HepG2 (cell line): Measurements from ENCODE around the gene KANSL1L. TPM values are rescaled to one million over a fixed set of nuclear protein-coding genes. Genes with fewer than 3 reads are reported as not detected.

Experiments
- ATAC-seq: fragments of 200-7000 bp; cut with Tn5 transposase; 3 replicates; pipeline ENCODE4 v1.9.1; 2020; ENCODE audit warnings: mild to moderate bottlenecking, moderate library complexity
- BruUV-seq: library from RNA; stranded (reverse); fragments of 400-500 nt; replicated peaks from 2 replicates; lab custom pipeline; 2021; lab: Mats Ljungman, UMichigan
- CTCF ChIA-PET: fragments of 300-600 bp; formaldehyde crosslinking; extraction: SDS; loops from one replicate; lab custom pipeline; 2021; ENCODE audit warnings: low total read pairs, inconsistent platforms, low intra/inter-chr PET ratio; lab: Yijun Ruan, JAX
- POLR2A ChIA-PET: fragments of 350-600 bp; sonication (Branson Sonifier 250); formaldehyde crosslinking; loops from one replicate; lab custom pipeline; 2020; ENCODE audit warnings: antibody characterized with exemption, inconsistent platforms; lab: Yijun Ruan, JAX
- DNase-seq: peaks from one replicate; pipeline ENCODE4 v3.0.0-alpha.2; 2015; ENCODE audit warnings: low spot score
- FAIRE-seq: peaks from 3 replicates; lab custom pipeline; 2011; peaks lifted over from hg19 to GRCh38; lab: Jason Lieb, UNC
- H2AFZ ChIP-seq: one replicate; pipeline ENCODE4 v1.6.1; 2011; ENCODE audit warnings: low read length, inconsistent platforms
- H3K27ac ChIP-seq: fragments of 300-600 bp; 3 replicates; pipeline ENCODE4 v1.8.0; 2011; ENCODE audit warnings: mixed run types, mild to moderate bottlenecking, mixed read lengths, low read length, inconsistent platforms; ENCODE audit not compliant: insufficient read depth; ENCODE audit errors: extremely low read length
- H3K27me3 ChIP-seq, 2 experiments: fragments of 200-600 bp in 1 of 2; 2 replicates in 1 of 2; 3 replicates in 1 of 2; pipeline versions ENCODE4 v1.6.0 to v1.8.0; 2011; ENCODE audit warnings: low read length in 2 of 2, mild to moderate bottlenecking in 2 of 2, moderate library complexity in 2 of 2, inconsistent platforms in 1 of 2; ENCODE audit not compliant: insufficient read depth in 2 of 2, control insufficient read depth in 1 of 2
- H3K36me3 ChIP-seq, 2 experiments: fragments of 200-600 bp in 1 of 2; replicated peaks in 1 of 2; 2 replicates in 1 of 2; 3 replicates in 1 of 2; pipeline versions ENCODE4 v1.5.1 to v1.8.0; 2011; ENCODE audit warnings: low read length in 2 of 2, inconsistent platforms in 1 of 2; ENCODE audit not compliant: insufficient read depth in 2 of 2, control insufficient read depth in 1 of 2
- H3K4me1 ChIP-seq: 2 replicates; pipeline ENCODE4 v1.5.1; 2012; ENCODE audit warnings: low read length, inconsistent platforms; ENCODE audit not compliant: insufficient read depth
- H3K4me2 ChIP-seq: 2 replicates; pipeline ENCODE4 v1.6.0; 2011; ENCODE audit warnings: low read depth, low read length, inconsistent platforms
- H3K4me3 ChIP-seq, 3 experiments: fragments of 200-600 bp in 1 of 3; sonication (generic), shearing (Covaris generic) in 1 of 3; replicated peaks in 1 of 3; 2 replicates each; pipeline ENCODE4 v1.5.1; 2011 to 2016; ENCODE audit warnings: low read length in 3 of 3, inconsistent platforms in 2 of 3, low read depth in 2 of 3, mild to moderate bottlenecking in 2 of 3, control low read depth in 1 of 3, mixed read lengths in 1 of 3; ENCODE audit not compliant: insufficient read depth in 1 of 3
- H3K79me2 ChIP-seq: one replicate; pipeline ENCODE4 v1.6.1; 2011; ENCODE audit warnings: low read length, inconsistent platforms; ENCODE audit not compliant: insufficient read depth
- H3K9ac ChIP-seq: 2 replicates; pipeline ENCODE4 v1.6.0; 2011; ENCODE audit warnings: mild to moderate bottlenecking, low read depth, low read length, inconsistent platforms; ENCODE audit not compliant: insufficient read depth
- H3K9me3 ChIP-seq: 2 replicates; pipeline ENCODE4 v1.5.1; 2012; ENCODE audit warnings: mild to moderate bottlenecking, low read length
- H4K20me1 ChIP-seq: 2 replicates; pipeline ENCODE4 v1.6.0; 2011; ENCODE audit warnings: inconsistent platforms, mild to moderate bottlenecking, low read length, moderate library complexity; ENCODE audit not compliant: insufficient read depth
- FOXP1 ChIP-seq, 2 experiments: fragments of 450-650 bp in 1 of 2; IDR thresholded peaks; 2 replicates each; pipeline ENCODE4 v1.6.1; 2017 to 2018; ENCODE audit warnings: antibody characterized with exemption in 1 of 2
- KDM2A ChIP-seq: sonication (generic); formaldehyde crosslinking; IDR thresholded peaks from 2 replicates; pipeline ENCODE4 v1.4.0; 2020; ENCODE audit warnings: low read depth, missing genetic modification reagents, borderline replicate concordance
- MBD4 ChIP-seq: IDR thresholded peaks from 2 replicates; pipeline ENCODE4 v1.6.1; 2012; ENCODE audit warnings: low read length, inconsistent platforms, borderline replicate concordance
- MED8 ChIP-seq: sonication (generic); formaldehyde crosslinking; IDR thresholded peaks from 2 replicates; pipeline ENCODE4 v1.8.1; 2023; ENCODE audit warnings: mild to moderate bottlenecking, missing genetic modification reagents; ENCODE audit not compliant: insufficient replicate concordance
- THAP9 ChIP-seq: sonication (generic); formaldehyde crosslinking; IDR thresholded peaks from 2 replicates; pipeline ENCODE4; 2020; ENCODE audit warnings: missing genetic modification reagents, mild to moderate bottlenecking, borderline replicate concordance
- ZBTB39 ChIP-seq: sonication (generic); formaldehyde crosslinking; IDR thresholded peaks from 2 replicates; pipeline ENCODE4 v1.5.0; 2020; ENCODE audit warnings: missing genetic modification reagents
- ZNF275 ChIP-seq: sonication (generic); formaldehyde crosslinking; IDR thresholded peaks from 2 replicates; pipeline ENCODE4 v1.8.0; 2022; ENCODE audit warnings: missing genetic modification reagents, mild to moderate bottlenecking, inconsistent platforms, borderline replicate concordance
- ZNF326 ChIP-seq: sonication (generic); formaldehyde crosslinking; IDR thresholded peaks from 2 replicates; pipeline ENCODE4 v1.4.0; 2020; ENCODE audit warnings: missing genetic modification reagents, borderline replicate concordance
- ZNF7 ChIP-seq: IDR thresholded peaks from 2 replicates; pipeline ENCODE4 v1.6.1; 2016; ENCODE audit warnings: missing biosample characterization, missing genetic modification reagents
- WGBS: methylation state at CpG from one replicate; pipeline ENCODE4 v1.1.6; 2017; ENCODE audit warnings: low lambda C conversion rate; 5-methylcytosine and 5-hydroxymethylcytosine counted together
- in situ Hi-C: cut with HindIII; loops from 2 replicates; pipeline ENCODE4 v1.10.0; 2017; ENCODE audit warnings: low pct_unique_long_range_greater_than_20kb; ENCODE audit not compliant: extremely low pct_ligation_motif_present
- intact Hi-C: fragments of 100-400 bp; cut with micrococcal nuclease; formaldehyde crosslinking; loops from one replicate; pipeline ENCODE4 v1.10.0; 2022; ENCODE audit not compliant: unreplicated experiment
- polyA plus RNA-seq, 8 experiments: library from polyadenylated mRNA; depleted of rRNA in 3 of 8; stranded (reverse) in 7 of 8; unstranded in 1 of 8; fragments of >200 nt; fragmentation: Illumina TruSeq in 4 of 8; extraction: Trizol in 4 of 8; gene quantifications; 2 replicates each; pipeline versions ENCODE4 v1.2.1 to v1.2.3, GENCODE V29; 2011 to 2016; ENCODE audit warnings: low read depth in 4 of 8, missing spikeins in 1 of 8, mixed read lengths in 1 of 8; ENCODE audit not compliant: insufficient read depth in 1 of 8
- total RNA-seq, 5 experiments: library from RNA; depleted of rRNA; stranded (reverse); fragments of >200 nt; fragmentation: Illumina TruSeq; extraction: Trizol; gene quantifications; 2 replicates each; pipeline ENCODE4 v1.2.3, GENCODE V29; 2016; ENCODE audit warnings: low read depth in 1 of 5
- TF ChIP-seq, protein P1 (sequence below): sonication (generic); formaldehyde crosslinking; IDR thresholded peaks from 2 replicates; pipeline ENCODE4 v1.9.0; 2021; ENCODE audit warnings: missing genetic modification reagents, mild to moderate bottlenecking, borderline replicate concordance

The KANSL1L gene
- total and polyA plus RNA-seq, 2 of the 13 experiments (the other 11 are each of a cell fraction or from before 2014, with no cell fraction given) = 5.4 to 10.3 TPM

DNA sequence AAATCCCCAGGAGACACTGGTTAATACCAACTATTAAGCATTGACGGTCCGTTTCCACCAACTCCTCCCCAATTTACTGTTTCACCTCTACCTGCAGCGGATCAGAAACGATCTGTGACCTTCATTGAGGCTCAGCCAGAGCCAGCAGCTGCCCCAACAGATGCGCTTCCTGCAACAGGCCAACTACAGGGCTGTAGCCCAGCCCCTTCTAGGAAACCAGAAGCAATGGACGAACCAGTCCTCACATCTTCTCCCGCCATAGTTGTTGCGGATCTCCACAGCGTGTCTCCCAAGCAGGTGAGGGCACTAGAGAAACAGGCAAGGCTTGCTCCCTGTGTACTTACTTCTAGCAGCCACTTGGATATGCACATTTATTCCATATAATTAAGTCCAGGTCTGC is 177.2 kb downstream of the KANSL1L start:
- Histone ChIP-seq H3K4me2 (no peak overlapping the region), H3K9me3 (no peaks in the 10 kb centered on the region), H3K79me2 (no peaks in the 10 kb centered on the region), H3K4me3 (no peak overlapping the region), H3K36me3 (no peaks in the 10 kb centered on the region), H3K9ac (no peak overlapping the region), H2AFZ (no peak overlapping the region), H3K27ac (no peak overlapping the region), H4K20me1 (no peaks in the 10 kb centered on the region), H3K4me1 (no peaks in the 10 kb centered on the region), H3K27me3 (peaks cover 1 to 5% of the 10 kb centered on the region in 2 experiments; a peak in 2 of 5 replicates)
- DNase-seq (no peak), ATAC-seq (no peak; the same call in 2 of the 3 replicates), FAIRE-seq (no peak)
- ChIA-PET POLR2A (no interaction called here), CTCF (no interaction called here)
- no TSS peak for BruUV-seq
- intact Hi-C loops = no loop called here
- 0 out of 2 replicates have a peak, but pooled peaks have one; percentile 58 for TF ChIP-seq ZNF7 (CRISPR knock-in tag)
- no peak for TF ChIP-seq FOXP1 (IDR thresholded peaks at IDR 0.05)
- TF ChIP-seq FOXP1 (CRISPR knock-in tag; IDR thresholded peaks at IDR 0.05) = no peak
- 25% methylated on average over 9 of the region's 9 CpGs for whole genome bisulfite sequencing
- in situ Hi-C loops = no loop called here

DNA sequence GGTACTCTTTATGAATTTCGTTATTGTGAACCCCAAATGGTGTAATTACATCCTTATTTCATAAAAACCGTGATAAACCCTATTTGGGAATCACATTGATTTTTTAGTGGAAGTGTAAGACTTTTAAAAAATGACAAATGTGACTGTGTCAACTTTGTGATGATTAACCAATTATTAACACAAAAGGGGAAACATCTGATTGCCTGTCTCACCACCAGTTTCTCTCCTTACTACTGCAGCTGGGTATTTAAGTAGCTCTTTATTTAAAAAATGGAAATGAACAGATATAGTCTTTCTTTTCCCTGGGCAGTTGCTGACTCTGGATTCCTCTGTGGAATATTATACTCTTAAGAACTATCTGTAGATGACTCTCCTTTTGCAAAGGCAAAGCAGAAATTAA is 180.4 kb downstream of the KANSL1L start:
- WGBS = 2% methylated on average over 2 of the region's 2 CpGs
- intact Hi-C loops = no loop called here
- DNase-seq (no peak), FAIRE-seq (no peak), ATAC-seq (no peak)
- H3K9me3 ChIP-seq = no peaks in the 10 kb centered on the region
- no peaks in the 10 kb centered on the region for H4K20me1 ChIP-seq
- ChIA-PET CTCF (no interaction called here), POLR2A (no interaction called here)
- H3K79me2 ChIP-seq = no peaks in the 10 kb centered on the region
- H3K4me3 ChIP-seq = no peak overlapping the region
- H3K9ac ChIP-seq = no peak overlapping the region
- in situ Hi-C loops = no loop called here
- H3K27me3 ChIP-seq = peaks cover 1 to 5% of the 10 kb centered on the region in 2 experiments; a peak in 2 of 5 replicates
- no peak overlapping the region for H3K27ac ChIP-seq
- H3K4me2 ChIP-seq = no peak overlapping the region
- BruUV-seq = no TSS peak
- H2AFZ ChIP-seq = no peak overlapping the region
- H3K36me3 ChIP-seq = no peaks in the 10 kb centered on the region
- no peaks in the 10 kb centered on the region for H3K4me1 ChIP-seq
- TF ChIP-seq, protein P1, sequence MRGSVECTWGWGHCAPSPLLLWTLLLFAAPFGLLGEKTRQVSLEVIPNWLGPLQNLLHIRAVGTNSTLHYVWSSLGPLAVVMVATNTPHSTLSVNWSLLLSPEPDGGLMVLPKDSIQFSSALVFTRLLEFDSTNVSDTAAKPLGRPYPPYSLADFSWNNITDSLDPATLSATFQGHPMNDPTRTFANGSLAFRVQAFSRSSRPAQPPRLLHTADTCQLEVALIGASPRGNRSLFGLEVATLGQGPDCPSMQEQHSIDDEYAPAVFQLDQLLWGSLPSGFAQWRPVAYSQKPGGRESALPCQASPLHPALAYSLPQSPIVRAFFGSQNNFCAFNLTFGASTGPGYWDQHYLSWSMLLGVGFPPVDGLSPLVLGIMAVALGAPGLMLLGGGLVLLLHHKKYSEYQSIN (CRISPR knock-in tag) = no peak
- no peak for TF ChIP-seq THAP9
- no peak for TF ChIP-seq MBD4
- TF ChIP-seq ZNF275 (CRISPR knock-in tag) = no peak
- TF ChIP-seq ZBTB39 = no peak
- TF ChIP-seq ZNF326 (CRISPR knock-in tag) = no peak
- no peak for TF ChIP-seq KDM2A
- TF ChIP-seq MED8 (CRISPR knock-in tag) = no peak
